D721Med (cell line): ENCODE data around the gene ARPP21.

ENCODE experiments used
- DNase-seq: peaks from one replicate; pipeline ENCODE4 v3.0.0; 2011; ENCODE audit warnings: low spot score; ENCODE audit not compliant: insufficient read length
- FAIRE-seq: peaks from 2 replicates; lab custom pipeline; 2011; peaks lifted over from hg19 to GRCh38; lab: Jason Lieb, UNC
- CTCF ChIP-seq: IDR thresholded peaks from 2 replicates; pipeline ENCODE4 v1.5.1; 2012; ENCODE audit warnings: mild to moderate bottlenecking, control low read depth; ENCODE audit not compliant: insufficient read depth; ENCODE audit errors: missing control alignments

Gene ARPP21

GRCh38 chr3:35785234-35785888, 146.0 kb downstream of the ARPP21 start:
- no peak for FAIRE-seq
- DNase-seq = no peak
- TF ChIP-seq CTCF = no peak

GRCh38 chr3:35787936-35788335, 148.6 kb downstream of the ARPP21 start:
- TF ChIP-seq CTCF = no peak
- no peak for DNase-seq
- no peak for FAIRE-seq

GRCh38 chr3:35789042-35789831, 149.9 kb downstream of the ARPP21 start:
- TF ChIP-seq CTCF = no peak
- FAIRE-seq = no peak

GRCh38 chr3:35790764-35791163, 151.4 kb downstream of the ARPP21 start:
- FAIRE-seq (no peak), DNase-seq (no peak)
- no peak for TF ChIP-seq CTCF

More at GRCh38 chr3:35789042-35789831, 149.9 kb downstream of the ARPP21 start:
- no peak for DNase-seq

GRCh38 chr3:35793667-35794066, 154.3 kb downstream of the ARPP21 start:
- TF ChIP-seq CTCF = no peak
- FAIRE-seq = no peak

GRCh38 chr3:35800960-35801459, 161.7 kb downstream of the ARPP21 start:
- no peak for DNase-seq
- no peak for TF ChIP-seq CTCF
- FAIRE-seq = no peak

More at GRCh38 chr3:35793667-35794066, 154.3 kb downstream of the ARPP21 start:
- DNase-seq = no peak
